ENCODE data around the gene LPP.

Gene LPP

GRCh38 chr3:188274249-188274915 is 120.4 kb downstream of the LPP start:
- H3K27ac ChIP-seq (ENCODE audit: insufficient read depth, low read length, poor library complexity, severe bottlenecking), result no peak overlapping the region
- no peaks in the 10 kb centered on the region for H3K36me3 ChIP-seq (ENCODE audit: control insufficient read depth, insufficient read depth, low read length)
- no peak for DNase-seq
- H3K27me3 ChIP-seq (replicated peaks; ENCODE audit: control insufficient read depth, insufficient read depth, low read length, poor library complexity, severe bottlenecking), result no peaks in the 10 kb centered on the region
- H3K9me3 ChIP-seq (ENCODE audit: control insufficient read depth, low read length), result no peaks in the 10 kb centered on the region
- H3K4me3 ChIP-seq (ENCODE audit: insufficient read depth, low read depth, low read length, poor library complexity, severe bottlenecking), result no peak overlapping the region
- H3K4me1 ChIP-seq (ENCODE audit: control insufficient read depth, insufficient read depth, low read length, poor library complexity, severe bottlenecking), result no peaks in the 10 kb centered on the region

GRCh38 chr3:188276375-188276774 is 122.4 kb downstream of the LPP start:
- no peak for DNase-seq

GRCh38 chr3:188278717-188279324 is 124.9 kb downstream of the LPP start:
- H3K9me3 ChIP-seq (ENCODE audit: control insufficient read depth, low read length), result no peaks in the 10 kb centered on the region
- no peak for DNase-seq
- H3K4me1 ChIP-seq (ENCODE audit: control insufficient read depth, insufficient read depth, low read length, poor library complexity, severe bottlenecking), result no peaks in the 10 kb centered on the region
- H3K27ac ChIP-seq (ENCODE audit: insufficient read depth, low read length, poor library complexity, severe bottlenecking), result no peak overlapping the region
- no peaks in the 10 kb centered on the region for H3K27me3 ChIP-seq (replicated peaks; ENCODE audit: control insufficient read depth, insufficient read depth, low read length, poor library complexity, severe bottlenecking)
- H3K4me3 ChIP-seq (ENCODE audit: insufficient read depth, low read depth, low read length, poor library complexity, severe bottlenecking), result no peak overlapping the region
- H3K36me3 ChIP-seq (ENCODE audit: control insufficient read depth, insufficient read depth, low read length), result no peaks in the 10 kb centered on the region

More at GRCh38 chr3:188276375-188276774, 122.4 kb downstream of the LPP start:
- Histone ChIP-seq H3K27me3 (replicated peaks; ENCODE audit: control insufficient read depth, insufficient read depth, low read length, poor library complexity, severe bottlenecking) (no peaks in the 10 kb centered on the region), H3K36me3 (ENCODE audit: control insufficient read depth, insufficient read depth, low read length) (no peaks in the 10 kb centered on the region), H3K27ac (ENCODE audit: insufficient read depth, low read length, poor library complexity, severe bottlenecking) (no peak overlapping the region), H3K4me3 (ENCODE audit: insufficient read depth, low read depth, low read length, poor library complexity, severe bottlenecking) (no peak overlapping the region), H3K9me3 (ENCODE audit: control insufficient read depth, low read length) (no peaks in the 10 kb centered on the region), H3K4me1 (ENCODE audit: control insufficient read depth, insufficient read depth, low read length, poor library complexity, severe bottlenecking) (no peaks in the 10 kb centered on the region)

GRCh38 chr3:188279502-188280335 is 125.8 kb downstream of the LPP start:
- H3K27ac ChIP-seq (ENCODE audit: insufficient read depth, low read length, poor library complexity, severe bottlenecking), result no peak overlapping the region
- no peaks in the 10 kb centered on the region for H3K27me3 ChIP-seq (replicated peaks; ENCODE audit: control insufficient read depth, insufficient read depth, low read length, poor library complexity, severe bottlenecking)
- H3K36me3 ChIP-seq (ENCODE audit: control insufficient read depth, insufficient read depth, low read length), result no peaks in the 10 kb centered on the region
- DNase-seq, result no peak
- no peaks in the 10 kb centered on the region for H3K4me1 ChIP-seq (ENCODE audit: control insufficient read depth, insufficient read depth, low read length, poor library complexity, severe bottlenecking)
- no peaks in the 10 kb centered on the region for H3K9me3 ChIP-seq (ENCODE audit: control insufficient read depth, low read length)
- no peak overlapping the region for H3K4me3 ChIP-seq (ENCODE audit: insufficient read depth, low read depth, low read length, poor library complexity, severe bottlenecking)

- Histone ChIP-seq H3K4me1 (ENCODE audit: control insufficient read depth, insufficient read depth, low read length, poor library complexity, severe bottlenecking) (no peaks in the 10 kb centered on the region), H3K9me3 (ENCODE audit: control insufficient read depth, low read length) (no peaks in the 10 kb centered on the region), H3K36me3 (ENCODE audit: control insufficient read depth, insufficient read depth, low read length) (no peaks in the 10 kb centered on the region), H3K27ac (ENCODE audit: insufficient read depth, low read length, poor library complexity, severe bottlenecking) (no peak overlapping the region), H3K27me3 (replicated peaks; ENCODE audit: control insufficient read depth, insufficient read depth, low read length, poor library complexity, severe bottlenecking) (no peaks in the 10 kb centered on the region), H3K4me3 (ENCODE audit: insufficient read depth, low read depth, low read length, poor library complexity, severe bottlenecking) (no peak overlapping the region)
- DNase-seq, result no peak
Measured at GRCh38 chr3:188280627-188281026, 126.7 kb downstream of the LPP start.

GRCh38 chr3:188282871-188283270 is 128.9 kb downstream of the LPP start:
- no peak for DNase-seq
- H3K9me3 ChIP-seq (ENCODE audit: control insufficient read depth, low read length), result no peaks in the 10 kb centered on the region
- no peaks in the 10 kb centered on the region for H3K4me1 ChIP-seq (ENCODE audit: control insufficient read depth, insufficient read depth, low read length, poor library complexity, severe bottlenecking)
- H3K27ac ChIP-seq (ENCODE audit: insufficient read depth, low read length, poor library complexity, severe bottlenecking), result no peak overlapping the region
- H3K36me3 ChIP-seq (ENCODE audit: control insufficient read depth, insufficient read depth, low read length), result no peaks in the 10 kb centered on the region
- H3K27me3 ChIP-seq (replicated peaks; ENCODE audit: control insufficient read depth, insufficient read depth, low read length, poor library complexity, severe bottlenecking), result no peaks in the 10 kb centered on the region
- H3K4me3 ChIP-seq (ENCODE audit: insufficient read depth, low read depth, low read length, poor library complexity, severe bottlenecking), result no peak overlapping the region

GRCh38 chr3:188283347-188283746 is 129.4 kb downstream of the LPP start:
- H3K4me3 ChIP-seq (ENCODE audit: insufficient read depth, low read depth, low read length, poor library complexity, severe bottlenecking), result no peak overlapping the region
- no peaks in the 10 kb centered on the region for H3K4me1 ChIP-seq (ENCODE audit: control insufficient read depth, insufficient read depth, low read length, poor library complexity, severe bottlenecking)
- no peak for DNase-seq
- no peaks in the 10 kb centered on the region for H3K27me3 ChIP-seq (replicated peaks; ENCODE audit: control insufficient read depth, insufficient read depth, low read length, poor library complexity, severe bottlenecking)
- H3K36me3 ChIP-seq (ENCODE audit: control insufficient read depth, insufficient read depth, low read length), result no peaks in the 10 kb centered on the region
- H3K27ac ChIP-seq (ENCODE audit: insufficient read depth, low read length, poor library complexity, severe bottlenecking), result no peak overlapping the region
- no peaks in the 10 kb centered on the region for H3K9me3 ChIP-seq (ENCODE audit: control insufficient read depth, low read length)

- H3K36me3 ChIP-seq (ENCODE audit: control insufficient read depth, insufficient read depth, low read length), result no peaks in the 10 kb centered on the region
- H3K4me3 ChIP-seq (ENCODE audit: insufficient read depth, low read depth, low read length, poor library complexity, severe bottlenecking), result no peak overlapping the region
- no peaks in the 10 kb centered on the region for H3K4me1 ChIP-seq (ENCODE audit: control insufficient read depth, insufficient read depth, low read length, poor library complexity, severe bottlenecking)
- no peaks in the 10 kb centered on the region for H3K9me3 ChIP-seq (ENCODE audit: control insufficient read depth, low read length)
- no peaks in the 10 kb centered on the region for H3K27me3 ChIP-seq (replicated peaks; ENCODE audit: control insufficient read depth, insufficient read depth, low read length, poor library complexity, severe bottlenecking)
- no peak overlapping the region for H3K27ac ChIP-seq (ENCODE audit: insufficient read depth, low read length, poor library complexity, severe bottlenecking)
- DNase-seq, result no peak
Measured at GRCh38 chr3:188284455-188285212, 130.7 kb downstream of the LPP start.

- no peak overlapping the region for H3K27ac ChIP-seq (ENCODE audit: insufficient read depth, low read length, poor library complexity, severe bottlenecking)
- H3K4me3 ChIP-seq (ENCODE audit: insufficient read depth, low read depth, low read length, poor library complexity, severe bottlenecking), result no peak overlapping the region
- DNase-seq, result no peak
- no peaks in the 10 kb centered on the region for H3K9me3 ChIP-seq (ENCODE audit: control insufficient read depth, low read length)
- H3K27me3 ChIP-seq (replicated peaks; ENCODE audit: control insufficient read depth, insufficient read depth, low read length, poor library complexity, severe bottlenecking), result no peaks in the 10 kb centered on the region
- H3K36me3 ChIP-seq (ENCODE audit: control insufficient read depth, insufficient read depth, low read length), result no peaks in the 10 kb centered on the region
- H3K4me1 ChIP-seq (ENCODE audit: control insufficient read depth, insufficient read depth, low read length, poor library complexity, severe bottlenecking), result no peaks in the 10 kb centered on the region
Measured at GRCh38 chr3:188286087-188286513, 132.1 kb downstream of the LPP start.
